GM12891 (cell line): ENCODE results near the gene SLC5A9.
A peak's percentile ranks its signal among the peaks of the same experiment; 100 is the strongest.

Source experiments
- DNase-seq: peaks from one replicate; pipeline ENCODE4 v3.0.0; 2011; ENCODE audit warnings: low spot score; ENCODE audit not compliant: insufficient read length
- FAIRE-seq: peaks from 2 replicates; lab custom pipeline; 2011; peaks lifted over from hg19 to GRCh38; lab: Jason Lieb, UNC
- PAX5 ChIP-seq: IDR thresholded peaks from 2 replicates; pipeline ENCODE4 v1.6.1; 2011; ENCODE audit warnings: low read length, moderate library complexity, mild to moderate bottlenecking; ENCODE audit not compliant: insufficient read depth, severe bottlenecking
- POLR2A ChIP-seq: IDR thresholded peaks from 2 replicates; pipeline ENCODE4 v1.6.1; 2011; ENCODE audit warnings: low read depth, low read length, control low read depth
- POLR2AphosphoS5 ChIP-seq: IDR thresholded peaks from 2 replicates; pipeline ENCODE4 v1.6.1; 2011; ENCODE audit warnings: low read depth, low read length, control low read depth
- POU2F2 ChIP-seq: IDR thresholded peaks from 2 replicates; pipeline ENCODE4 v1.6.1; 2011; ENCODE audit warnings: low read depth, mild to moderate bottlenecking, control low read depth, low read length, moderate library complexity
- SPI1 ChIP-seq: IDR thresholded peaks from 2 replicates; pipeline ENCODE4 v1.6.1; 2011; ENCODE audit warnings: low read depth, low read length, control low read depth
- TAF1 ChIP-seq: IDR thresholded peaks from 2 replicates; pipeline ENCODE4 v1.6.1; 2011; ENCODE audit warnings: low read depth, low read length, control low read depth

The SLC5A9 gene

DNA sequence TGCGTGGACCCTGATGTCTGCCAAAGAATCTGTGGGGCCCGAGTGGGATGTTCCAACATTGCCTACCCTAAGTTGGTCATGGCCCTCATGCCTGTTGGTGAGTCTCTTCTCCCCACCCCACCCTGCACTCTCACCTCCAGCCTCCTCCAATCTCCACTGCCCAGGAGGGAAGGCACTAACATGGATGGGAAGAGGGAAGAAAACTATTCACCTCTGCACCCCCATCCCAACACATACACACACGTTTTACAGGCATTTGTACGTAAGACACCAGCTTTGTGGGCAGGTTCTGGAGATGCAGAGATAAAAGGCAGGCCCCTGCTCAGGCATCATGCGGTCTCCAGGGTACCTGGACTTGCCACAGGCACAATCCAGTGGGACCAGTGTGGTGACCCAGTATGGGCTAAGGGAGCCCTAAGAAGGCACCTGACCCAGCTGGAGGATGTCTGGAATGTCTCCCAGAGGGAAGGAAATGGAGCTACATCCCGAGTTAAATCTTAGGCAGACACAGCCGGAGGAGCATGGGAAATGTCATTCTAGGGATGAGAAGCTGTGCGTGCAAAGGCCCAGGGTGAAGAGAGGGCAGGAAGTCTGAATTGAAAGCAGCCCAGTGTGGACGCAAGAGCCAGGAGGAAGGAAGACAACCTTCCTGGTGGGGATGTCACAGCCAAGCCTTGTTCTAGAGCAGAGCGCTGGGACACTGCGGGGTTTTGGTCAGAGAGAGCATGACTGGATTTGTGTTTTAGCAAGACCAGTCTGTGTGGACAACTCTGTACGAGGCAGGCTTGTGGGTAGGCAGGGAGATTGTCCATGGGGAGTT, 11.4 kb downstream of the SLC5A9 start:
- no peak for FAIRE-seq
- TF ChIP-seq POU2F2: no peak
- no peak for TF ChIP-seq SPI1
- TF ChIP-seq POLR2AphosphoS5: no peak
- TF ChIP-seq POLR2A: no peak

DNA sequence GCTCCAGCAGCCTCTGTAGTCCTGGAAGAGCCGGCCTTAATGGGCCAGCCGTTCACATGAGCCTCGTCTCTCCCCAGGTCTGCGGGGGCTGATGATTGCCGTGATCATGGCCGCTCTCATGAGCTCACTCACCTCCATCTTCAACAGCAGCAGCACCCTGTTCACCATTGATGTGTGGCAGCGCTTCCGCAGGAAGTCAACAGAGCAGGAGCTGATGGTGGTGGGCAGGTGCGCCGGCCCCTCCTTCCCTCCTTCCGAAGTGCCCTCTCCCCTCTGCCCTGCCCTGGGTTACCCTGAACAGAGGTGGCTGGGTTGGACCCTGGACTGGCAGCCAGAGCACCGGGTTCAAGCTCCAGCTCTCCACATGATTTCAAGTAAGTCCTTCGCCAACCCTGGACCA, 13.1 kb downstream of the SLC5A9 start:
- TF ChIP-seq TAF1 (no peak), POLR2A (no peak), POU2F2 (no peak), POLR2AphosphoS5 (no peak), SPI1 (no peak), PAX5 (no peak)
- DNase-seq (no peak), FAIRE-seq (no peak)

More for the DNA sequence above, 11.4 kb downstream of the SLC5A9 start:
- no peak for DNase-seq

DNA sequence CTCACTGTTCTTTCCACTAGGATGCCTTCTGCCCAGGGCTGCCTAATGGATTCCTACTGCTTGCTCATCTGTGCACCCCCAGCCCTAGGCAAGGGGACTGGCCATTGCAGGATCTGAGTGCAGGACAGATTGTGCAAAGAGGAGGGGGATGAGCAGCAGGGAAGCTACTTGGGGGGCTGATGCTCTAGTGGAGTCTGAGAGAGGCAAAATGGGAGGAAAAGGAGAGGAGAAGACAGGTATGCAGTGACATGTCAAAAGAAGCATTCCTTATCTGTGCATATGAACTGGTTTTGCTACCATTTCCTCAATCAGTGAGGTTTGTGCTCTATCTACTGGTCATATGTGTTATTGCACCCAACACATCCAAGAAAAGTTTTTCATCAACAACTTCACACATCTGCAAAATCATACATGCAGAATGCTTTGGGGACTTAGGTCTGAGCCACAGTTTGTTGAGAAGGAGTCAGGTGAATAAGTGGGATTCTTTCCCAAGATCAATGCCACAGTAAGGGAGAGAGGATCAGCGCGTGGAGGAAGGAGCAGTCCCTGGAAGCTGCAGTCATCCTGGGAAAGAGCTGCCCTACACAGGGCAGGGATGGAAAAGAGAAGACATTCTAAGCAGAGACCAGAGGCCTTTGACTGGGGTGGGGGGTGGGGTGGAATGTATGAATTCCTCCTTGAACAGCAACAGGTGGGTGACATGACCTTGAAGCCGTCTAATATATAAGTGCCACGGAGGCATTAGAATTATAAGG, 14.4 kb downstream of the SLC5A9 start:
- FAIRE-seq (peak; percentile 71), DNase-seq (peak; percentile 33)
- TF ChIP-seq POU2F2: no peak
- no peak for TF ChIP-seq SPI1
- TF ChIP-seq POLR2A: no peak
- no peak for TF ChIP-seq PAX5
- TF ChIP-seq POLR2AphosphoS5: no peak
- TF ChIP-seq TAF1: no peak

DNA sequence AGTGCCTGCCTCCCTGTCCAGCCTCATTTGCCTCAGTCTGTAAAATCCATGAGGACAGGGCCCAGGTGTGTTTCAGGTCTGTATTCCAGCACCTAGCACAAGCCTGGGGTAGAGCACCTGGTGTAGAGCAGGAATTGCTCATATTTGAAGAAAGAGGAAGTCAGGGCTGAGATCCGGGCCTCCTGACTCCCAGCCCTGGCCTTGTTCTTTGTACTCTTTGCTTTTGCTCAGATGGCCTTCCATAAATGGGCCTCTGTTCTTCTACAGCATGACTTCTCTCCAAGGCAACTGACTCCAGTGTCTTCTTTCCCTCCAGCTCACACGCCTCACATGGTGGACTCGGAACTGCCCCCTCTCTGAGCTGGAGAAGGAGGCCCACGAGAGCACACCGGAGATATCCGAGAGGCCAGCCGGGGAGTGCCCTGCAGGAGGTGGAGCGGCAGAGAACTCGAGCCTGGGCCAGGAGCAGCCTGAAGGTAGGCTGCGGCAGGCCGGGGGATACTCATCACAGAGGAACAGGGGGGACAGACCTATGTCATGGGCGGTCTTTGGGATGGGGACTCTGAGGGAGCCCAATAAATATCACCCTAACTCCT, 19.7 kb downstream of the SLC5A9 start:
- no peak for DNase-seq

DNA sequence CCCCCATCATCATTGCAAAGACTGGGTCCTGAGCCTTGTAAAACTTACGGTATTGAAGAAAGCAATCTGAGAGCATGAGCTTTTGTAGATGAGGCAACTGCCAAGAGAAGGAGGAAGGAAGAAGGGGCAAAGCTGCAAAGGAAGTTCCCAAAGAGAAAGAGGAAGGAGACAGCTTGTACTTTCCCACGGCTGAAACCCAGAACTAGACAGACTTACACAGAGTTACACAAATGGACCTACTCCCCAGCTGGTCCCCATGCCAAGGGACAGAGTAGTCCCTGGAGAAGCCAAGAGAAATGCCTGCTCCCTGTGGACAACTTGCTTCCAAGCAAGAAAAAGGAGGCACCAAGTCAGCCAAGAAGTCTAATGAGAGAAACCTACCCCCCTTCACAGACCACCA, 22.6 kb downstream of the SLC5A9 start:
- FAIRE-seq: no peak
- TF ChIP-seq PAX5 (no peak), POU2F2 (no peak), SPI1 (no peak), POLR2A (no peak), POLR2AphosphoS5 (no peak), TAF1 (no peak)
- no peak for DNase-seq

More for the DNA sequence above, 19.7 kb downstream of the SLC5A9 start:
- TF ChIP-seq POLR2AphosphoS5 (no peak), TAF1 (no peak), PAX5 (no peak), POLR2A (no peak), POU2F2 (no peak), SPI1 (peak; percentile 49)
- FAIRE-seq: no peak

DNA sequence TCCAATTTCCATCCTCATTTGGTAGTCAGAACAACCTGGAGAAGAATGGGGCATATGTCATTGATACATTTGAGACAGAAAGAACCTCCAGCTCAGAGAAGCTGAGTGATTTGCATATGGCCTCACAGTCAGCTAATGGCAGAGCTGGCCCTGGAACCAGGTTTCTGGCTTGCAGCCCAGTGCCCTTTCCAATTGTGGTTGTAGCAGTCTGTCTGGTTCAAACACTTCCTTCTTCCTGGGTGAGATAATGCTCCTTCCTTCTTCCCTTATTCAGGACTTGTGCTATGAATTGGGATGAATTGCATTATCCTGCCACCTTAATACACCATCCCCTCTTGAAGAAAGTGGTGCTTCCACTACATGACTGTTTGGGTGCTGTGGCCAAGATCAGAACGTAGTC, 24.2 kb downstream of the SLC5A9 start:
- FAIRE-seq (no peak), DNase-seq (no peak)
- no peak for TF ChIP-seq POLR2A
- no peak for TF ChIP-seq POU2F2
- TF ChIP-seq TAF1: no peak
- no peak for TF ChIP-seq POLR2AphosphoS5
- no peak for TF ChIP-seq PAX5

DNA sequence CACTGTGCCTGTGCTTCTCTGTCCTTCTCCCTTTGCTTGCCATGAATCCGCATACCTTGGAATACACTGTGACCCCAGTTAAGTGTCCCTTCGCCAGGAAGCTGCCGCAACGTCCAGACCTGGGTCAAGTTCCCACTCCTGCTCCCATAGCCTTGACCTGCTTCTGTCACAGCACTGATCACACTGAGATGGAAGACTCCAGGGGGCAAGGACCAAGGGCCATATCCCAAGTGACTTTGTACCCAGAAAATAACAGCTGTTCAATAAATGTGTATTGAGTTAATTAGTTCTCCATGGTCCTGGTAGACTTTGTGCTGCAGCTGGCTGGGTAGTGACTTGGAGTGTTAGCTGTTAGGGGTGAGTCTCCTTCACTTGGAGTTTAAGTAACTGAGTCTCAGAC, 25.8 kb downstream of the SLC5A9 start:
- no peak for TF ChIP-seq POLR2AphosphoS5
- TF ChIP-seq PAX5: no peak
- TF ChIP-seq POU2F2: no peak
- TF ChIP-seq TAF1: no peak
- TF ChIP-seq POLR2A: no peak
- no peak for TF ChIP-seq SPI1
- no peak for FAIRE-seq
- no peak for DNase-seq

DNA sequence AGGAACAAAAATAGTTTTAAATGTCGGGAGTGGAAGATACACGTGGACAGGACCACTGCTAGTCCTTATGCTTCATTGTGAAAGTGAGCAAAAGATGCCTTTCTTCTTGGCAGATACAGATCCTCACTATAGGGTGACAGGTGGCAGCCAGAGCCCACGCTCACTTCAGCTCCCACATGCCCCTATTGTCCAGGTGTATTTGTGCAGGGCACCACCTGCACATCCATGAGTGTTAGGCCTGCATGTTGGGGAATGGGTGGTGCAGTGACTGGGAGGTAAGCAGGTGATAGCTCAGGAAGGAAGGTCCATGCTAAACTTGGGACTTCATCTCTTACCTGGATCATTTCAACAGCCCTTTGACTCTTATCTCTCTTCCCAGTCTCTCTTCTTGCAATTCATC, 27.4 kb downstream of the SLC5A9 start:
- DNase-seq (no peak), FAIRE-seq (no peak)
- TF ChIP-seq POLR2AphosphoS5 (no peak), POU2F2 (no peak), POLR2A (no peak), PAX5 (no peak), TAF1 (no peak), SPI1 (no peak)

DNA sequence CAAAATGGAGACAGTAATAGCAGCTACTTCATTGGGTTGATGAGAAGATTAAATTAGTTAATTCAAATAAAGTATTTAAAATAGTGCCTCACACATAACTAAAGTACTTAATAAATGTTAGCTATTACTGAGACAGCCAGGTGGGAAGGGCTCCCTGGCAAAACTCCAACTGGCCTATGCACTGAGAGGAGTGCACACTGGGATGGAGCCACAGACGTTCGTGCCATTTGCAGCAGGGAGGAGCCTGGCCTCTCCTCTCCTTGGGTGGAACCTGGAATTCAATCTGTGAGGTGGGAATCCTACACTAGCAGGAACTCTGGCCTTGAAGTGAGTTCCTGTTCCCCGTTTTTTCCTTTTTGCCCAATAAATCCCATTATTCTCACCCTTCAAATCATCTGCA, 28.1 kb downstream of the SLC5A9 start:
- FAIRE-seq (no peak), DNase-seq (no peak)
- TF ChIP-seq POLR2AphosphoS5: no peak
- TF ChIP-seq POLR2A: no peak
- no peak for TF ChIP-seq TAF1
- TF ChIP-seq PAX5: no peak
- no peak for TF ChIP-seq POU2F2
- no peak for TF ChIP-seq SPI1
